ENCODE measurements around the gene NTHL1.

The NTHL1 gene

DNA sequence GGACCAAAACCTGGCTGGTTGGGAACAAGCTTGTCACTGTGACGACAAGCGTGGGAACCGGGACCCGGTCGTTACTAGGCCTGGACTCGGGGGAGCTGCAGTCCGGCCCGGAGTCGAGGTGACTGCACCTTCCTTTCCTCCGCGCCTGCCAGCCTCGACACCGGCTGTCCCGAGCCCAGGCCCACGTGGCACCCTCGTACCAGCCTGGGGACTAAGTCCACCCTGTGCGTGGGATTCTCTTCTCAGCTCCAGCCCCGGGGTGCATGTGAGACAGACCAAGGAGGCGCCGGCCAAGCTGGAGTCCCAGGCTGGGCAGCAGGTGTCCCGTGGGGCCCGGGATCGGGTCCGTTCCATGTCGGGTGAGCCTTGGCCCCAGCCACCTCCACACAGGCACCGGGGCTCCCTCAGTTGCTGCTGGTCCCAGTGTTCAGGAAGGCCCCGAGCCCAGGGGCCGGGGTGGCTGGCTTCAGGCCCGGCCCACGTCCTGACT, 31.7 kb upstream of the NTHL1 start:
- no peak overlapping the region for H3K4me3 ChIP-seq (ENCODE audit: low read depth, low read length)
- no peaks in the 10 kb centered on the region for H3K9me3 ChIP-seq (ENCODE audit: control insufficient read depth, insufficient read depth, low read depth, low read length)
- TF ChIP-seq, protein P1, sequence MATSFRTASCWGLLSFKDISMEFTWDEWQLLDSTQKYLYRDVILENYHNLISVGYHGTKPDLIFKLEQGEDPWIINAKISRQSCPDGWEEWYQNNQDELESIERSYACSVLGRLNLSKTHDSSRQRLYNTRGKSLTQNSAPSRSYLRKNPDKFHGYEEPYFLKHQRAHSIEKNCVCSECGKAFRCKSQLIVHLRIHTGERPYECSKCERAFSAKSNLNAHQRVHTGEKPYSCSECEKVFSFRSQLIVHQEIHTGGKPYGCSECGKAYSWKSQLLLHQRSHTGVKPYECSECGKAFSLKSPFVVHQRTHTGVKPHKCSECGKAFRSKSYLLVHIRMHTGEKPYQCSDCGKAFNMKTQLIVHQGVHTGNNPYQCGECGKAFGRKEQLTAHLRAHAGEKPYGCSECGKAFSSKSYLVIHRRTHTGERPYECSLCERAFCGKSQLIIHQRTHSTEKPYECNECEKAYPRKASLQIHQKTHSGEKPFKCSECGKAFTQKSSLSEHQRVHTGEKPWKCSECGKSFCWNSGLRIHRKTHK (tag by site-specific recombination; IDR thresholded peaks at IDR 0.05), result no peak
- TF ChIP-seq REPIN1 (tag by site-specific recombination; IDR thresholded peaks at IDR 0.05; ENCODE audit: low read depth) (no peak), ZNF707 (tag by site-specific recombination; IDR thresholded peaks at IDR 0.05) (no peak), ZNF629 (tag by site-specific recombination; IDR thresholded peaks at IDR 0.05) (no peak), MZF1 (tag by site-specific recombination; IDR thresholded peaks at IDR 0.05; ENCODE audit: borderline replicate concordance) (no peak), YY2 (tag by site-specific recombination; IDR thresholded peaks at IDR 0.05) (no peak), ZNF350 (tag by site-specific recombination; IDR thresholded peaks at IDR 0.05) (no peak), HOXA7 (CRISPR knock-in tag; IDR thresholded peaks at IDR 0.05; ENCODE audit: borderline replicate concordance) (no peak), ZBTB8A (tag by site-specific recombination; IDR thresholded peaks at IDR 0.05) (no peak), ZNF76 (tag by site-specific recombination; IDR thresholded peaks at IDR 0.05; ENCODE audit: borderline replicate concordance, low read depth) (no peak), GLIS1 (tag by site-specific recombination; IDR thresholded peaks at IDR 0.05) (no peak), ZNF529 (tag by site-specific recombination; IDR thresholded peaks at IDR 0.05; ENCODE audit: insufficient replicate concordance) (no peak), ZFP69B (tag by site-specific recombination; IDR thresholded peaks at IDR 0.05) (no peak)
- TF ChIP-seq, protein P2, sequence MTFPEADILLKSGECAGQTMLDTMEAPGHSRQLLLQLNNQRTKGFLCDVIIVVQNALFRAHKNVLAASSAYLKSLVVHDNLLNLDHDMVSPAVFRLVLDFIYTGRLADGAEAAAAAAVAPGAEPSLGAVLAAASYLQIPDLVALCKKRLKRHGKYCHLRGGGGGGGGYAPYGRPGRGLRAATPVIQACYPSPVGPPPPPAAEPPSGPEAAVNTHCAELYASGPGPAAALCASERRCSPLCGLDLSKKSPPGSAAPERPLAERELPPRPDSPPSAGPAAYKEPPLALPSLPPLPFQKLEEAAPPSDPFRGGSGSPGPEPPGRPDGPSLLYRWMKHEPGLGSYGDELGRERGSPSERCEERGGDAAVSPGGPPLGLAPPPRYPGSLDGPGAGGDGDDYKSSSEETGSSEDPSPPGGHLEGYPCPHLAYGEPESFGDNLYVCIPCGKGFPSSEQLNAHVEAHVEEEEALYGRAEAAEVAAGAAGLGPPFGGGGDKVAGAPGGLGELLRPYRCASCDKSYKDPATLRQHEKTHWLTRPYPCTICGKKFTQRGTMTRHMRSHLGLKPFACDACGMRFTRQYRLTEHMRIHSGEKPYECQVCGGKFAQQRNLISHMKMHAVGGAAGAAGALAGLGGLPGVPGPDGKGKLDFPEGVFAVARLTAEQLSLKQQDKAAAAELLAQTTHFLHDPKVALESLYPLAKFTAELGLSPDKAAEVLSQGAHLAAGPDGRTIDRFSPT (tag by site-specific recombination; IDR thresholded peaks at IDR 0.05), result no peak
- TF ChIP-seq, protein P3, sequence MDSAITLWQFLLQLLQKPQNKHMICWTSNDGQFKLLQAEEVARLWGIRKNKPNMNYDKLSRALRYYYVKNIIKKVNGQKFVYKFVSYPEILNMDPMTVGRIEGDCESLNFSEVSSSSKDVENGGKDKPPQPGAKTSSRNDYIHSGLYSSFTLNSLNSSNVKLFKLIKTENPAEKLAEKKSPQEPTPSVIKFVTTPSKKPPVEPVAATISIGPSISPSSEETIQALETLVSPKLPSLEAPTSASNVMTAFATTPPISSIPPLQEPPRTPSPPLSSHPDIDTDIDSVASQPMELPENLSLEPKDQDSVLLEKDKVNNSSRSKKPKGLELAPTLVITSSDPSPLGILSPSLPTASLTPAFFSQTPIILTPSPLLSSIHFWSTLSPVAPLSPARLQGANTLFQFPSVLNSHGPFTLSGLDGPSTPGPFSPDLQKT (IDR thresholded peaks at IDR 0.05; ENCODE audit: borderline replicate concordance, low read depth, low read length), result no peak
- no peaks in the 10 kb centered on the region for H3K4me1 ChIP-seq (ENCODE audit: control insufficient read depth, insufficient read depth, low read length)
- no peak overlapping the region for H3K27ac ChIP-seq (ENCODE audit: extremely low read depth, low read depth, low read length)
- H3K36me3 ChIP-seq (ENCODE audit: control insufficient read depth in 2 of 2, insufficient read depth in 1 of 2, low read length in 2 of 2), result peaks cover 0 to 89% of the 10 kb centered on the region in 2 experiments; a peak in 1 of 3 replicates
- POLR2A ChIA-PET, result interaction anchor here (1.2 to 1.3 kb wide), 2 partner anchors 32 to 76 kb away, joined by 3 to 4 read pairs; partner anchors contain the start of genes NTHL1, TRAF7 and TSC2
- CTCF ChIA-PET, result interaction anchor here (1.1 kb wide), 1 partner anchor 42 kb away, joined by 3 read pairs; no protein-coding TSS in a partner anchor

DNA sequence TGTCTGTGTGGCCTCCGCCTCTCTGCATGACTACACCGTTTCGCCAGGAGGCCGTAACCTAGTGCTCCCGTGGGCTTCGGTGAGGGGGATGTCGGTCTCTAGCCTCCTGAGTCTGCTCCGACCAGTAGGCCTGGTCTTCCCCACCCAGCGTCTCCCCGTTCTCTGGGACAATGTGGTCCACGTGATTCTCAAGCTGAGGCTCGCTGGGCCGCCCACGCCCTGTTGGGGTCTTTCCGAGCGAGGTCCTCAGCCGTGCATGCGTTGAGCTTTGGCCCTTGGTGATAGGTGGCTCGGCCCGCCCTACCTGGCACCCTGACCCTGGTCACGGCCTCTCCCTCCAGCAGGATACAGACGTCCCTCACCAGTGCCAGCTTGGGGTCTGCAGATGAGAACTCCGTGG, 31.1 kb upstream of the NTHL1 start:
- ChIA-PET CTCF (interaction anchor here (1.1 kb wide), 1 partner anchor 42 kb away, joined by 3 read pairs; no protein-coding TSS in a partner anchor), POLR2A (interaction anchor here (1.2 to 1.3 kb wide), 2 partner anchors 31 to 77 kb away, joined by 3 to 4 read pairs; partner anchors contain the start of genes NTHL1, TRAF7 and TSC2)
- Histone ChIP-seq H3K4me3 (ENCODE audit: low read depth, low read length) (no peak overlapping the region), H3K27ac (ENCODE audit: extremely low read depth, low read depth, low read length) (no peak overlapping the region), H3K36me3 (ENCODE audit: control insufficient read depth in 2 of 2, insufficient read depth in 1 of 2, low read length in 2 of 2) (peaks cover 0 to 89% of the 10 kb centered on the region in 2 experiments; a peak in 1 of 3 replicates), H3K4me1 (ENCODE audit: control insufficient read depth, insufficient read depth, low read length) (no peaks in the 10 kb centered on the region), H3K9me3 (ENCODE audit: control insufficient read depth, insufficient read depth, low read depth, low read length) (no peaks in the 10 kb centered on the region)
- TF ChIP-seq HOXA7 (CRISPR knock-in tag; IDR thresholded peaks at IDR 0.05; ENCODE audit: borderline replicate concordance) (no peak), ZNF548 (tag by site-specific recombination; IDR thresholded peaks at IDR 0.05) (no peak), MZF1 (tag by site-specific recombination; IDR thresholded peaks at IDR 0.05; ENCODE audit: borderline replicate concordance) (no peak), ZNF211 (tag by site-specific recombination; IDR thresholded peaks at IDR 0.05; ENCODE audit: low read depth) (no peak), ZNF501 (tag by site-specific recombination; IDR thresholded peaks at IDR 0.05) (no peak), ZNF248 (tag by site-specific recombination; IDR thresholded peaks at IDR 0.05) (no peak), ZNF223 (tag by site-specific recombination; IDR thresholded peaks at IDR 0.05) (no peak), ZNF514 (tag by site-specific recombination; IDR thresholded peaks at IDR 0.05) (no peak), HOXC10 (CRISPR knock-in tag; IDR thresholded peaks at IDR 0.05) (no peak), ZNF169 (tag by site-specific recombination; IDR thresholded peaks at IDR 0.05) (no peak), KLF16 (tag by site-specific recombination; IDR thresholded peaks at IDR 0.05) (no peak)
- TF ChIP-seq, protein P4, sequence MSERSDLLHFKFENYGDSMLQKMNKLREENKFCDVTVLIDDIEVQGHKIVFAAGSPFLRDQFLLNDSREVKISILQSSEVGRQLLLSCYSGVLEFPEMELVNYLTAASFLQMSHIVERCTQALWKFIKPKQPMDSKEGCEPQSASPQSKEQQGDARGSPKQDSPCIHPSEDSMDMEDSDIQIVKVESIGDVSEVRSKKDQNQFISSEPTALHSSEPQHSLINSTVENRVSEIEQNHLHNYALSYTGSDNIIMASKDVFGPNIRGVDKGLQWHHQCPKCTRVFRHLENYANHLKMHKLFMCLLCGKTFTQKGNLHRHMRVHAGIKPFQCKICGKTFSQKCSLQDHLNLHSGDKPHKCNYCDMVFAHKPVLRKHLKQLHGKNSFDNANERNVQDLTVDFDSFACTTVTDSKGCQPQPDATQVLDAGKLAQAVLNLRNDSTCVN (tag by site-specific recombination; optimal IDR thresholded peaks at IDR 0.05), result no peak
- TF ChIP-seq, protein P1 (tag by site-specific recombination; IDR thresholded peaks at IDR 0.05), result no peak
- TF ChIP-seq, protein P5, sequence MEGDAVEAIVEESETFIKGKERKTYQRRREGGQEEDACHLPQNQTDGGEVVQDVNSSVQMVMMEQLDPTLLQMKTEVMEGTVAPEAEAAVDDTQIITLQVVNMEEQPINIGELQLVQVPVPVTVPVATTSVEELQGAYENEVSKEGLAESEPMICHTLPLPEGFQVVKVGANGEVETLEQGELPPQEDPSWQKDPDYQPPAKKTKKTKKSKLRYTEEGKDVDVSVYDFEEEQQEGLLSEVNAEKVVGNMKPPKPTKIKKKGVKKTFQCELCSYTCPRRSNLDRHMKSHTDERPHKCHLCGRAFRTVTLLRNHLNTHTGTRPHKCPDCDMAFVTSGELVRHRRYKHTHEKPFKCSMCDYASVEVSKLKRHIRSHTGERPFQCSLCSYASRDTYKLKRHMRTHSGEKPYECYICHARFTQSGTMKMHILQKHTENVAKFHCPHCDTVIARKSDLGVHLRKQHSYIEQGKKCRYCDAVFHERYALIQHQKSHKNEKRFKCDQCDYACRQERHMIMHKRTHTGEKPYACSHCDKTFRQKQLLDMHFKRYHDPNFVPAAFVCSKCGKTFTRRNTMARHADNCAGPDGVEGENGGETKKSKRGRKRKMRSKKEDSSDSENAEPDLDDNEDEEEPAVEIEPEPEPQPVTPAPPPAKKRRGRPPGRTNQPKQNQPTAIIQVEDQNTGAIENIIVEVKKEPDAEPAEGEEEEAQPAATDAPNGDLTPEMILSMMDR (tag by site-specific recombination; IDR thresholded peaks at IDR 0.05), result no peak
